T-helper 2 cell (primary cell): ENCODE results near the gene DMP1.
A peak's percentile ranks its signal among the peaks of the same experiment; 100 is the strongest.

Source experiments
- DNase-seq, 5 experiments: peaks; one replicate each; pipeline versions ENCODE4 v3.0.0 to v3.0.0-alpha.2; 2012 to 2022
- total RNA-seq, 2 donors: gene quantifications; one replicate each; lab custom pipeline; 2026; lab: John Stamatoyannopoulos, UW

The DMP1 gene, protein sequence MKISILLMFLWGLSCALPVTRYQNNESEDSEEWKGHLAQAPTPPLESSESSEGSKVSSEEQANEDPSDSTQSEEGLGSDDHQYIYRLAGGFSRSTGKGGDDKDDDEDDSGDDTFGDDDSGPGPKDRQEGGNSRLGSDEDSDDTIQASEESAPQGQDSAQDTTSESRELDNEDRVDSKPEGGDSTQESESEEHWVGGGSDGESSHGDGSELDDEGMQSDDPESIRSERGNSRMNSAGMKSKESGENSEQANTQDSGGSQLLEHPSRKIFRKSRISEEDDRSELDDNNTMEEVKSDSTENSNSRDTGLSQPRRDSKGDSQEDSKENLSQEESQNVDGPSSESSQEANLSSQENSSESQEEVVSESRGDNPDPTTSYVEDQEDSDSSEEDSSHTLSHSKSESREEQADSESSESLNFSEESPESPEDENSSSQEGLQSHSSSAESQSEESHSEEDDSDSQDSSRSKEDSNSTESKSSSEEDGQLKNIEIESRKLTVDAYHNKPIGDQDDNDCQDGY
- 0 reads per million in 2 donors for total RNA-seq

DNA sequence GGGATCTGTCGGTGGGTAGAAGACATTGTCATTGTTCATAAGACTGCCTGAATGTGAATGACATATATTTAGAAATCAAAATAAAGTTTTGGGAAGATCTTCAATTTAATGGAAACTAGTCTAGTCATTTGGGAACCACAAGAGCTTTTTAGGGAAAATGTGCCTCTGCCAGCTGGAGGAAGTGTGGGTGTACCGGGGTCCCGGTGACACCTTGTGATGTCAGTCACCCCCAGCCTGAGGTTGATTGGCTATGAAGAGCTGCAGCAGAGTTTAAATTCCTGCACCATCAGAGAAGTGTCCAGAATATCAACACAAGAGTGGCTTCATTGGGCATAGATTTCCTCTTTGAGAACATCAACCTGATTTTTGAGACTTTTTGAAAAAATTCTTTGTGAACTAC, at the start of gene DMP1:
DMP1 (plus strand) TSS at position 301 of the 400 bp plus-strand sequence. CDS start 6,213 bp downstream, outside the sequence.
- DNase-seq = no peak

DNA sequence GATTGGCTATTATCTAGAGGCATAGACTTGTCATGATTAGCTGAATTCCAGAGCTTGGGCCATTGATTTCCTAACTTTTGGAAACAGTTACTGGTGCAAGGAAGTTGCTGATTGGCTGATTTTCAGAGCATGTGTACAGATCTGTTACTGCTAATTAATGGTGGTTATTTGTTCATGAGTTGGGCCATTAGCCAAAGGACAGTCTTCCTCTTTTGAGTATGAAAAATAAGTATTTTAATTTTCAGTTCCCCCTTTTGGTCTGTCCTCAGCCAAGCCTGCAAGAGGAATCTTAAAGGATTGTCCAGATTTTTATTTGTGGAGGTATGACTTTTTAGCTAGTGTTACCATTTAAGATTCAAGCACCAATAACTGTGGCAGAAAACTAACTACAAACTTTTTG, 48.7 kb upstream of the DMP1 start:
- no peak for DNase-seq

DNA sequence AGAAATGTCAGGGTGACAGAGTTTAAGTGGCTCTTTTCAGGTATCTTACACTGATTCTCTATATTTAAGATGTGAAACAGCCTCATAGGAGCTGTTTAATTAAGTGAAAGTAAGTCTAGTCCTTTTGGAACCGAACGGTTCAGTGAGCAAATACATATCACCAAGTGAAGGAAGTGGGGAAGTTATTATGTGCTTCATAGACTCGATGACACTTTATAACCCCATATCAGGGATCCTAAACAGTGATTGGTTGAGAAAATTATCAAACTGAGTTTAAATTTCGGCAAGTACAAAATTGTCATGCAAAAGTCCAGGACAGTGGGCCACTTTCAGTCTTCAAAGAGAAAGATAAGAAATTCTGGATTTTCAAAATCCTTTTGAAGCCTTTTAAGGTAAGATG, 41.9 kb upstream of the DMP1 start, which contains the start of gene DSPP:
DSPP (plus strand) TSS at position 301 of the 400 bp plus-strand sequence. CDS start 2,380 bp downstream, outside the sequence.
- DNase-seq = peak in 1 of 5 experiments; percentile 26

DNA sequence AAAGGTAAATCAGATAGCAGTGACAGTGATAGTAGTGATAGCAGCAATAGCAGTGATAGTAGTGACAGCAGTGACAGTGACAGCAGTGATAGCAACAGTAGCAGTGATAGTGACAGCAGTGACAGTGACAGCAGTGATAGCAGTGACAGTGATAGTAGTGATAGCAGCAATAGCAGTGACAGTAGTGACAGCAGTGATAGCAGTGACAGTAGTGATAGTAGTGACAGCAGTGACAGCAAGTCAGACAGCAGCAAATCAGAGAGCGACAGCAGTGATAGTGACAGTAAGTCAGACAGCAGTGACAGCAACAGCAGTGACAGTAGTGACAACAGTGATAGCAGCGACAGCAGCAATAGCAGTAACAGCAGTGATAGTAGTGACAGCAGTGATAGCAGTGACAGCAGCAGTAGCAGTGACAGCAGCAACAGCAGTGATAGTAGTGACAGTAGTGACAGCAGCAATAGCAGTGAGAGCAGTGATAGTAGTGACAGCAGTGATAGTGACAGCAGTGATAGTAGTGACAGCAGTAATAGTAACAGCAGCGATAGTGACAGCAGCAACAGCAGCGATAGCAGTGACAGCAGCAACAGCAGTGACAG, 35.7 kb upstream of the DMP1 start:
- DNase-seq = no peak

DNA sequence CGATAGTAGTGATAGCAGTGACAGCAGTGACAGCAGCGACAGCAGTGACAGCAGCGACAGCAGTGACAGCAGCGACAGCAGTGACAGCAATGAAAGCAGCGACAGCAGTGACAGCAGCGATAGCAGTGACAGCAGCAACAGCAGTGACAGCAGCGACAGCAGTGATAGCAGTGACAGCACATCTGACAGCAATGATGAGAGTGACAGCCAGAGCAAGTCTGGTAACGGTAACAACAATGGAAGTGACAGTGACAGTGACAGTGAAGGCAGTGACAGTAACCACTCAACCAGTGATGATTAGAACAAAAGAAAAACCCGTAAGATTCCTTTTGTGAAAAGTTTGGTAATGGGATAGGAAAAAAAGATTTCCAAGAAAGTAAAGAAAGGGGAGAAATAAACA, 33.8 kb upstream of the DMP1 start:
- DNase-seq = no peak

DNA sequence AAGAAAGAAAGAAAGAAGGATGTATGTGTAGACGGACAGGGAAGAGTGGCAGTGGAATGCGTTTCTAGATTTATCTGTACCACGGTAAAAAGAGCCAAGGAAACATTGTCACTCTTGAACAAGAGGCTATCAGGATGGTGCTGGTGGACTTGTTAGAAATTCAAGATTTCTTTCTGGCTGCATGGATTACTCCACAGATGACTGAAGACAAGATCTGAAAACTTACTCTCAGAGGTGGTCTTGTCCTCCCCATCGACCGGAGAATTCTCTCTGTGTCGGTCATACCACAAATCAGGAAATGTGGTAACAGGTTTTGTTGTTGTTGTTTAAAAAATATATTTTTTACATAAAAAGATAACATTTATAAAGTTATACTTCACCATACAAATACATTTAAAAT, 30.0 kb upstream of the DMP1 start:
- DNase-seq = no peak

DNA sequence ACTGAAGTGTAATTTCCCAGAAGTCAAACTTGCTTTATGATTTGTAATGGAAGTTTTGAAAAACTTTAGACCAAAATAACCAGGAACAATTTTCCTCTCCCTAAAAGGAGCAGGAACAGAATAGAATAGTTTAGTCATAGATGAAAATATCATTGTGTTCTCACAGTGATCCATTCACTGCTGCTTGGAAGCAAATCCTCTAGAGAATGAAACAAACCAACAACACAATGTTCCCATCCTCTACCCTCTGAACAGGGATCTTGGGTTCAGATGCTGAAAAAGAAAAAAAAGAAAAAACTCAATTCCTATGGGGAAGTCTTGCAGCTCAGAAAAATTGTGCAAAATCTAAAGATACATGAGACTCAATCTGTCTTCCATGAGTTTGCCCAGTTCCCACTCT, 29.6 kb upstream of the DMP1 start:
- no peak for DNase-seq

DNA sequence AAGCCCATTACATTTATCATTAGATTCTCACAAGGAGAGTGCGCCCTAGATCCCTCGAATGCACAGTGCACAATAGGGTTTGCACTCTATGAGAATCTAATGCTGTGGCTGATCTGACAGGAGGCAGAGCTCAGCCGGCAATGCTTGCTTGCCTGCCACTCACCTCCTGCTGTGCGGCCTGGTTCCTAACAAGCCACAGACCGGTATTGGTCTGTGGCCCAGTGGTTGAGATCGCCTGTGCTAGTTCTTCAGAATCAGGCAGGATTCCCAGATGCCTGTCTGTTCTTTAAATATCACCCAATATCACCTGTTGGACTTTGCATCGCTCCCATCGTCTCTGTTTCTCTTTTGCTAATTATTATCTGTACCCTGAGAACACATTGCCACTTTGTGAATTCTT, 27.8 kb upstream of the DMP1 start:
- DNase-seq = no peak

DNA sequence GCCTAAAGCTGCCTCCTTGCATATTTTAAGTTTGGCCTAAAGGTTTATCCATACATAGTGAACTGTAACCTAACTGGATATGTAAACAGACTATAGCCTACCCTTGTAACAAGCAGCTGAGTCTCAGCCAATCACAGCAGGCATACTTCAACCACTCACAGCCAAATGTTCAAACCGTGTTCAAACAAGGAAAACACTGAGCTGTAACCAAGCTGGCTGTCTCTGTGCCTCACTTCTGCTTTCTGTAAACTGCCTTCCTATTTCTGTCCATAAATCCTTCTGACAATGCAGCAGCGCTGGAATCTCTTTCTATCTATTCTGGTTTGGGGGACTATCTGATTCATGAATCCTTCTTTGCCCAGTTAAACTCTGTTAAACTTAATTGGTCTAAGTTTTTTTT, 25.4 kb upstream of the DMP1 start:
- DNase-seq = no peak

DNA sequence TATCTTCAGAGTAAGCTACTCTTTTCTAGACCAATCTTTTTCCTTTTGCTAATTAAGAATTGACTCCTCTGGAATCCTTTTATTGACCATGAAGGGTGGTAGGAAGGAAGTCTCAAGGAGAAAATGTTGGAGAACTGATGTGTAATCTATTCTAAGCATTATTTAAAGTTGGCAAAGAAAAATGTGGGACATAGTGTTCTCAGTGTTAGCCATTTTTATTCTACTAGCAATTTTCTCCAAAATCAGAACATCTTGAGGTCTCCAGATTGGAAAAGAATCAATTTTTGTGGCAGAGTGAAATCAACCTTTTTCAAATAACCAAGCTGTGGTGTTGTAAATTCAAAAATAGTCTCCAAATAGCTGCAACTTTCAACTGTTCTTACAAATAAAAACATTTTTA, 18.4 kb upstream of the DMP1 start:
- no peak for DNase-seq

DNA sequence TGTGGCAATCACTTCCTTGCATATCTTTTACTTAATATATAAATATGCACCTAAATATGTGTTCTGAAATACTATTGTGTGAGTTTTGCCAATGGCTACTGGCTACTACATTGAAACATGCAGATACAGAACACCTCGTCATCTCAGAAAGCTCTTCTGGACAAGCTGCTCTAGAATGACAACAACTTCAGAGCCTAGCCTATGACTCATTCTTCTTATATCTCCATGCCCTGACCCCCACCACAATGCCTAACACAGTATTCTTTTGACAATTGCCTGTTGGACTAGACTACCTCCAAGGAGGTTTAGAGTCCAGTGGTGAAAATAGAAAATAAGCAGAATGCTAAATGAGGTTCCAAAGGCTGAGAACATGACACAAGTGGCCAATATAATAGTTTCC, 17.6 kb upstream of the DMP1 start:
- DNase-seq = no peak

DNA sequence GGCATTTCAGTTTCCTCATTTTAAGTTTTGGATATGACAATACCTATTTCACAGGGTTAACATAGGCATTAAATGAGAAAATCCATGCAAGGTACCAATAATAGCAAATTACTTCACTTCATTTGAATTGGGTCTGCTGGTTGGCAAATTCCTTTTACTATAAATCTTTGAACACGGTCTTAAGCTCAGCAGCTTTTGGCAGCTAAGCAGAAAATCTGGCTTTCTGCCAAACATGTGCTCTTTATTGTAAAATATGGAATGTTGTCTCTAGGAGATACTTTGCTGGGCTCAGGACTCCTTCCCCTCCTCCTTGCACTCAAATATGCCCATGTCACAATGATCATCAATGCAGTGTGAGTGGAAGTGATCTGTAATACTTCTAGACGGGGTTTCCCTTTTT, 16.8 kb upstream of the DMP1 start:
- no peak for DNase-seq

DNA sequence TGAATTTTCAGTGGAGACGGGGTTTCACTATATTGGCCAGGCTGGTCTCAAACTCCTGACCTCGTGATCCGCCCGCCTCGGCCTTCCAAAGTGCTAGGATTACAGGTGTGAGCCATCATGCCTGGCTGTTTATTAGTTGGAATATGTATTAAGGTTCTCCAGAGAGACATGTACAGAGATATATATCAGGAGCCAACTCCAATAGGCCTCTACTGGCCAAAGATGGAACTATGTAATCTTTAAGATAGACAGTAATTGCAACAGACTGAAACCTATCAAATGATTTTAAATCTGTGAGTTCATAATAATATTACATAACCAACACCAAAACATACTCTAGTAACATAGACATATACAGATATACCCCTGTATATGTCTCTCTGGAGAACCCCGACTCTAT, 5.8 kb upstream of the DMP1 start:
- DNase-seq = no peak

DNA sequence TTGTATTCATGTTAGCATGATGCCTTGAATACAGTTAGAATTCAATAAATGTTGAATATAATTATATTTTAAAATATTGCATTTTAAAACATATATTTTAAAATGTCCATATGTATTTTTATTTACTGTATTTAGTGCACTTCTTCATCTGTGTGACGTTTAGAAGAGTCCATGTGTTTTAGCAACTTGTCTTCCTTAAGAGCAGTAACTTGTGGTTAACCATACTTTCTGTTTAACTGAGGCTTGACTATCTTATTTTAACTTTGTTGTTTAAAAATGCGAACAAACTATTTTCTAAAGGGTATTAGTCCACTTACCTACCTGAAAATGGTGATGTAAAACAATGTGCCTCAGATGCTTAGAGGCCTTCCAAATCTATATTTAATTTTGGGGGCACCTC, 858 bp downstream of the DMP1 start:
- peak in 1 of 5 experiments; percentile 17 for DNase-seq

DNA sequence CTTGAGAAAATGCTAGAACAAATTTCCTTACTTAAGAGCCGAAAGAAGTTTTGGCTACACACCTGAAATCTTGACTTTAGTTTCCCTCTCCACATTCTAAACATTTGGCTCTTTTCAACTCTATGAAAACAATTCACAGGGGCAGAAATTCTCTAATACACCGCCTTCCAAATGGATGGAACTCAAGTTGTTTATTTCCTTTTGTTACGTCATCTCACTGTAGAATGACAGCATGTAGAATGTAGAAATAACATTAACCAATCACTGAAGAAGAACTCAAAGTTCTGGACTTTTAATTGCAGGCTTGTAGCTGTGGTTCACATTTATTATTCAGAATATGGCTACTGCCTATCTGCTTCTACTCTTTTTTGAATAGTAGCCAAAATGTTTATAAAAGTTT, 1.9 kb downstream of the DMP1 start:
- DNase-seq = no peak

DNA sequence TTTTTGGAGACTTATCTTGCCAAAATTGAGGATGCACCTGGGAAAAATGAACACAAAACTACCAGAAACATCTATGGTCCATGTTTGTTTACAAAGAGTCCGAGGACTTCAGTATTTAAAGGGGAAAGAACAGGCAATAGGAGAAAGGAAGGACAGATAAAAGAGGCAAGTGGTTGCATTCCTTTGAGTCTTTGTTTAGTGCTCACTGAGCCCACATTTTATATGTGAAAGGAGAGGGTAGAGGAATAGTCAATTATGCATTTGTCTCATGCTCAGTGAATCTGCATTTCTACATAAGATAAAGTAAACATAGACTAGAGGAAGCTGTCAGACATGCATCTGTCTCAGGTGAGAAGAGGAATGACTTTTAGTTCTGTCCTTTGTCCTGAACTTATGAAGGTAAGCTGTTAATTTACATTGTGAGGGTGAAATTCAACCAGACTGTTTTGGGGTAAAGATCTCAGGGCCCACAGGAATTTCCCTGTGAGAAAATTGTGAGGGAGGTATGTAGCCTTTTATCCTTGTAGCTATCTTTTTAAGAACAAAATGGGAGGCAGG, 4.5 kb downstream of the DMP1 start:
- no peak for DNase-seq

DNA sequence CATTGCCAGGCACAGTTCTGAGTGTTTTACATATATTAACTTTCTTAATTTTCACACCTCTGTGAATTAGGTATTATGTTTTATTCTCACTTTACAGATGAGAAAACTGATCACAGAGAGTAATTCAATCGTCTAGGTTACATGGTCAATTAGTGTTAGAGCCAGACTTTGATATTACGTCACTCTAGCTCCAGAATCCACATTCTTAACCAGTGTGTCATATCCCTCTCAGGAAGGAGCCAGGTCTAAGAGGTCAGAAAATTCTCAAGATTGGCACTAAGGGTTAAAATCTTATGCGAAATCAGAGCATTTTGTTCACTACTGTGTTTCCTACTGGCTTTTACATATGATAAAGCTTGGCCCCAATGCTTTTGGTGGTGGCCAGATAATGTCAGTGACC, 7.4 kb downstream of the DMP1 start:
- DNase-seq = no peak

DNA sequence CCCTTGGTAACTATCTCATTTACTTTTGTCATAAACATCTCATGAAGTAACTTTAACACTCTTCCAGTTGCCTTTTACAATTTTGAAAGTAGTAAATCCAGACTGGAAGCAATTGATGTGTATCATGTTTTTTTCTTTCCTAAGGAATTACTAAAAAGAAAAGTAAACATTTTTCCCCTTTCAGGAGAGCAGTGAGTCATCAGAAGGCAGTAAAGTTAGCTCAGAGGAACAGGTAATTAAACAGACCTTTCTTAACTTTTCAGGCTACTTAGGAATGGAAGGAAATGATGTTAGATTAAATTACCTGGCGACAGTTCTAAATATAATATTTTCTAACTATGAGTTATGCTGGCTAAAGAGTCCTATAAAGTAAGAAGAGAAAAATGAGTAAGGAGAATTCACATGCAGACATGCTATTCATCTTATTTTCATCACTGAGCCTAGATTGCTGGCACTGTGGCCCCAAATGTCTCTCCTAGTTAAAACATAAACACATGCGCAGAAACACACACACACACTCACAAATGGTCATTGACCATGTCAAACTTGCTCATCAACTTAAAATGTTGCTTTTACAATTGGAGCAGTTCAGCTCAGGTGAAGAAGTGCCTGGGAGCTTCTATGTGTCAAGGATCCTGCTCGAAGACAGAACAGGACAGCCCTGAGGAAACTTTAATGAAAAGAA, 9.3 kb downstream of the DMP1 start:
- DNase-seq = no peak

DNA sequence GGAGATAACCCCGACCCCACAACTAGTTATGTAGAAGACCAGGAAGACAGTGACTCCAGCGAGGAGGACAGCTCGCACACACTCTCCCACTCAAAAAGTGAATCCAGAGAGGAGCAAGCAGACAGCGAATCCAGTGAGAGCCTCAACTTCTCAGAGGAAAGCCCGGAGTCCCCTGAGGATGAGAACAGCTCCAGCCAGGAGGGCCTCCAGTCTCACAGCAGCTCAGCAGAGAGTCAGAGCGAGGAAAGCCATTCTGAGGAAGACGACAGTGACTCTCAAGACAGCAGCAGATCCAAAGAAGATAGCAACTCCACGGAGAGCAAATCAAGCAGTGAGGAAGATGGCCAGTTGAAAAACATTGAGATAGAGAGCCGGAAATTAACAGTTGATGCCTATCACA, 12.8 kb downstream of the DMP1 start:
- DNase-seq = no peak

DNA sequence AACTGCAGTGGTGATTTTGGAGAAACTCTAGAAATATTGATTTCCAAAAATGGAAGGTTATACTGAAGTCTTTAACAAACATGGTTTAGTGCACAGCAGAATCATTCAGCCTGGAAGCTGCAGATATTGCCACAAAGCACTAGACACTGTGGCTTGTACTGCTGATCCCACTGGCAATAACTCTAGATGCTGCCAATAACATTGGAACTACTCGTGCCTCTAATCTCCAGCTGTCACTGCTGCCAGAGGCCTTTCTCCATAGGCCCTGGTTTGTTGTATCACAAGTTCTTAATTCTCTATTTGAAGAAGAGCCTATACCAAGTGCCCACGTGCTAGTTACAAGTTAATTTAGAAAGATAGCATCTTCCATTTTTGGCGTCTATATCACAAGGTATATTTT, 19.3 kb downstream of the DMP1 start:
- DNase-seq = no peak

DNA sequence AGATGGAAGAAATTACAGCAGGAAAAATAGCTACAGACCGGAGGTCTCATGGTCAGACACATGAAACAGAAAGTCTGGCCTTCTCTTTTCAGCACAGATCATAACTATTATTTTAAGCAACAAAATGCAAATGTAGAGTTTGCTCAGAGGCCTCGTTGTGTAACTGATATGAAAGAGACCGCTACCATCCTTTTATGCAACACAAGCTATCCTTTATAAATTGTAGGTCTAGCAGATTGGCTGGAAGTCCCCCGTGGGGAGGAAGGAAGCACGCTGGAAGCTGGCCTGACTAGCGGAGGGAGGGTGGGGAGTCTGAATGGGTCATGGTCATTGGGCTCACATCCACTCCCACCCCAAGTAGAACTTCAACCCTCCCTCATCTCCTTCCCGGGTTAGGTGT, 27.7 kb downstream of the DMP1 start:
- DNase-seq = no peak

DNA sequence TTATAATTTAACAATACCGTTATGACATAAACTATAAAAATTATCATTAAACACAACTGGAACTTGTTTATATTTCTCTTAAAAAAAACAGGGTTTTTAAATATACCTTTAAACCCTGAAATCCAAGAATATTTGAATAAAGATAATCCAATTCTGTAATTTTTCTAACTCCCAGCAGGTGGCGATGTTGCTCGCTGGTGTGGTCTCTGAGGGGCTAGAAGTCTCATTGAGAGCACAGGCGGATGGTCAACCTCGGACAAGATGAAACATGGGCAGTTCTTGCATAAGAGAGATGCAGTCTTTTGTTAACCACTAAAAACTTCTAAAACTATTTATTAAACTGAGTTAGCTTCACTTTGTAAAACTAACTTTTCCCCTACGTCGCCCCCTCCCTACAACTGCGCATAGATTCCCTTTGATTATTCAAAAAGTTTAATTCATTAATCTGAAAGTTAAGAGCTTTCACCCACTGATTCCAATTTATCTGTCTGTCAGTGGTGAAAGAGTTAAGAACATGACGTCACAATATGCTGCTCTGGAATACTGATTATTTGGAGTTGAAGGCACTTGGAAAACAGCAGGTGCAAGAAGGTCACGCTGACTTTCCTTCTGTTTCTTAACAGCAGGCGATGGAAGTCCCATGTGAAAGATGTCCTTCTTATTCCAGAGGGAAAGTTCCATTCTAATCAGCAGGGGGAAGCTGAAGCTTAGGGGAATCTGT, 29.5 kb downstream of the DMP1 start:
- DNase-seq = peak in 1 of 5 experiments; percentile 15

DNA sequence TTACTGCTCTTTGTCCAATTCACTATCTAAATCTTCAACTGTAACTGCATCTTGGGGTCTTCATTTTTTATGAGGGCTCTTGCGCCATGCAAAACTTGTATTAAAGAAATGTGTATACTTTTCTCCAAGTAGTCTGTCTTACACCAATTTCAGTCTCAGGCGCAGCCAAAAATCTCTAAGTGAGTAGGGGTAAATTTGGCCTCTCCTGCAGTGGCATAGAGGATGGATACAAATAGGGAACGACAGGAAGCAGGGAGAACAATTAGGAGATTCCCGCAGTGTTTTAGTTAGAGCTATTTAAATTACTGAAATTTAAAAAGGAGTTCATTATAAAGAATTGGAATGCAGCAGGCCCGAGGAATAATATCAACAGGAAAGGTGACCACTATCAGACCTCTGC, 30.2 kb downstream of the DMP1 start:
- DNase-seq = no peak
